ENCODE results near the gene PYROXD2. TPM values are rescaled to one million over a fixed set of nuclear protein-coding genes. Genes with fewer than 3 reads are reported as not detected.

PYROXD2 gene
- polyA plus RNA-seq, 1 experiment: 23.1 TPM

- CTCF ChIA-PET: interaction anchor here (0.6 to 2.2 kb wide), 3 partner anchors 23 to 992 kb away, joined by 4 to 7 read pairs (median 5); no protein-coding TSS in a partner anchor
- no peak for DNase-seq (ENCODE audit: low read depth)
Measured at GRCh38 chr10:98380493-98381339, 34.3 kb downstream of the PYROXD2 start.

GRCh38 chr10:98378722-98379121 is 36.3 kb downstream of the PYROXD2 start:
- no peak overlapping the region for H3K4me3 ChIP-seq (ENCODE audit: low read depth, low read length)
- no peak for TF ChIP-seq CTCF (IDR thresholded peaks at IDR 0.05; ENCODE audit: insufficient read depth, low read depth, low read length)
- H3K27me3 ChIP-seq (ENCODE audit: control insufficient read depth, insufficient read depth, low read length): no peaks in the 10 kb centered on the region
- ChIA-PET POLR2A (no interaction called here), CTCF (interaction anchor here (1.1 to 1.5 kb wide), 2 partner anchors 16 to 116 kb away, joined by 3 to 6 read pairs; no protein-coding TSS in a partner anchor)
- DNase-seq (ENCODE audit: low read depth): no peak
- H3K36me3 ChIP-seq (ENCODE audit: control insufficient read depth, insufficient read depth, low read length): no peaks in the 10 kb centered on the region; the same call in 1 of the 2 replicates

More at GRCh38 chr10:98380493-98381339, 34.3 kb downstream of the PYROXD2 start:
- Histone ChIP-seq H3K36me3 (ENCODE audit: control insufficient read depth, insufficient read depth, low read length) (peaks cover 1% of the 10 kb centered on the region; the same call in 1 of the 2 replicates), H3K4me3 (ENCODE audit: low read depth, low read length) (no peak overlapping the region), H3K27me3 (ENCODE audit: control insufficient read depth, insufficient read depth, low read length) (no peaks in the 10 kb centered on the region)
- TF ChIP-seq CTCF (IDR thresholded peaks at IDR 0.05; ENCODE audit: insufficient read depth, low read depth, low read length): no peak
- POLR2A ChIA-PET: no interaction called here

GRCh38 chr10:98377536-98377935 is 37.4 kb downstream of the PYROXD2 start:
- ChIA-PET CTCF (interaction anchor here (0.9 to 4.8 kb wide), 2 partner anchors 15 to 24 kb away, joined by 3 to 26 read pairs; no protein-coding TSS in a partner anchor), POLR2A (no interaction called here)

GRCh38 chr10:98377001-98377400 is 38.0 kb downstream of the PYROXD2 start:
- H3K27me3 ChIP-seq (ENCODE audit: control insufficient read depth, insufficient read depth, low read length): no peaks in the 10 kb centered on the region
- H3K36me3 ChIP-seq (ENCODE audit: control insufficient read depth, insufficient read depth, low read length): no peaks in the 10 kb centered on the region; the same call in 1 of the 2 replicates
- TF ChIP-seq CTCF (IDR thresholded peaks at IDR 0.05; ENCODE audit: insufficient read depth, low read depth, low read length): no peak
- DNase-seq (ENCODE audit: low read depth): no peak
- ChIA-PET POLR2A (no interaction called here), CTCF (interaction anchor here (4.8 kb wide), 1 partner anchor 15 kb away, joined by 26 read pairs; no protein-coding TSS in a partner anchor)
- no peak overlapping the region for H3K4me3 ChIP-seq (ENCODE audit: low read depth, low read length)

More at GRCh38 chr10:98377536-98377935, 37.4 kb downstream of the PYROXD2 start:
- no peak for DNase-seq (ENCODE audit: low read depth)
- Histone ChIP-seq H3K27me3 (ENCODE audit: control insufficient read depth, insufficient read depth, low read length) (no peaks in the 10 kb centered on the region), H3K36me3 (ENCODE audit: control insufficient read depth, insufficient read depth, low read length) (no peaks in the 10 kb centered on the region; the same call in 1 of the 2 replicates), H3K4me3 (ENCODE audit: low read depth, low read length) (no peak overlapping the region)
- no peak for TF ChIP-seq CTCF (IDR thresholded peaks at IDR 0.05; ENCODE audit: insufficient read depth, low read depth, low read length)

- no peaks in the 10 kb centered on the region; the same call in 1 of the 2 replicates for H3K27me3 ChIP-seq (ENCODE audit: control insufficient read depth, insufficient read depth, low read length)
- H3K36me3 ChIP-seq (ENCODE audit: control insufficient read depth, insufficient read depth, low read length): no peaks in the 10 kb centered on the region; the same call in 1 of the 2 replicates
- ChIA-PET POLR2A (no interaction called here), CTCF (interaction anchor here (0.8 to 4.8 kb wide), 3 partner anchors 14 to 832 kb away, joined by 3 to 26 read pairs (median 3); no protein-coding TSS in a partner anchor)
- no peak for DNase-seq (ENCODE audit: low read depth)
- TF ChIP-seq CTCF (IDR thresholded peaks at IDR 0.05; ENCODE audit: insufficient read depth, low read depth, low read length): no peak
- H3K4me3 ChIP-seq (ENCODE audit: low read depth, low read length): no peak overlapping the region
Measured at GRCh38 chr10:98376485-98376884, 38.5 kb downstream of the PYROXD2 start.
